ENCODE data around the gene HEATR9.

GRCh38 chr17:35841101-35841500 lies 27.6 kb downstream of the HEATR9 start:
- no peak for TF ChIP-seq CTCF (IDR thresholded peaks at IDR 0.05; ENCODE audit: low read length)
- TF ChIP-seq EZH2 (IDR thresholded peaks at IDR 0.05; ENCODE audit: borderline replicate concordance, low read length): no peak
